K562 (cell line): ENCODE results near the gene ZFP64. TPM values are rescaled to one million over a fixed set of nuclear protein-coding genes. Genes with fewer than 3 reads are reported as not detected.
A peak's percentile ranks its signal among the peaks of the same experiment; 100 is the strongest.

Experiments used
- ARID1B ChIP-seq: fragments of 450-650 bp; IDR thresholded peaks from 2 replicates; pipeline ENCODE4 v1.6.1; 2016; ENCODE audit warnings: antibody characterized with exemption, mild to moderate bottlenecking, inconsistent platforms
- CREM ChIP-seq: IDR thresholded peaks from 2 replicates; pipeline ENCODE4 v1.6.1; 2014; ENCODE audit warnings: antibody characterized with exemption, low read depth
- ETV1 ChIP-seq: fragments of 450-650 bp; conservative IDR thresholded peaks from 2 replicates; pipeline ENCODE4 v1.6.1; 2016; ENCODE audit warnings: missing genetic modification characterization, control low read depth, low read depth, missing compliant biosample characterization
- EZH2 ChIP-seq: IDR thresholded peaks from 2 replicates; pipeline ENCODE4 v1.6.1; 2012; ENCODE audit warnings: low read depth, mild to moderate bottlenecking, inconsistent platforms, low read length, borderline replicate concordance
- GTF2E2 ChIP-seq: fragments of 200-800 bp; sonication (Bioruptor generic); IDR thresholded peaks from 2 replicates; pipeline ENCODE4 v1.6.1; 2016; ENCODE audit warnings: missing genetic modification characterization, missing compliant biosample characterization
- HMGN3 ChIP-seq: IDR thresholded peaks from 2 replicates; pipeline ENCODE4 v1.6.1; 2011; ENCODE audit warnings: borderline replicate concordance, low read depth, mild to moderate bottlenecking, mixed read lengths, low read length; ENCODE audit not compliant: insufficient read length; ENCODE audit errors: extremely low read depth
- KAT8 ChIP-seq: fragments of 450-650 bp; IDR thresholded peaks from 2 replicates; pipeline ENCODE4 v1.6.1; 2016; ENCODE audit warnings: low read depth, mild to moderate bottlenecking
- KLF1 ChIP-seq: fragments of 450-650 bp; IDR thresholded peaks from 2 replicates; pipeline ENCODE4 v1.6.1; 2016; ENCODE audit warnings: missing genetic modification characterization, missing compliant biosample characterization
- MNT ChIP-seq, 2 experiments: fragments of 450-650 bp; conservative IDR thresholded peaks; 2 replicates each; pipeline ENCODE4 v1.6.1; 2017; ENCODE audit warnings: mild to moderate bottlenecking in 2 of 2, moderate library complexity in 2 of 2
- NEUROD1 ChIP-seq: fragments of 150-350 bp; IDR thresholded peaks from 2 replicates; pipeline ENCODE4 v1.6.1; 2014; ENCODE audit warnings: borderline replicate concordance, low read length, low read depth; ENCODE audit not compliant: partially characterized antibody
- RNF2 ChIP-seq: sonication (generic); IDR thresholded peaks from 2 replicates; pipeline ENCODE4 v1.6.1; 2016
- SMARCA5 ChIP-seq: fragments of 450-650 bp; IDR thresholded peaks from 2 replicates; pipeline ENCODE4 v1.6.1; 2016
- SP2 ChIP-seq: IDR thresholded peaks from 2 replicates; pipeline ENCODE4 v1.6.1; 2011; ENCODE audit warnings: mild to moderate bottlenecking, low read depth, low read length, moderate library complexity; ENCODE audit not compliant: poor library complexity, severe bottlenecking; ENCODE audit errors: extremely low read depth
- SPI1 ChIP-seq: IDR thresholded peaks from 2 replicates; pipeline ENCODE4 v1.6.1; 2011; ENCODE audit warnings: low read depth, low read length, control low read depth, borderline replicate concordance
- TEAD1 ChIP-seq, 2 experiments: fragments of 450-650 bp in 1 of 2; sonication (generic) in 1 of 2; formaldehyde crosslinking; IDR thresholded peaks; 2 replicates each; pipeline versions ENCODE4 v1.4.0 to v1.8.0; 2020 to 2022; ENCODE audit warnings: mild to moderate bottlenecking in 2 of 2, missing genetic modification reagents in 1 of 2
- XRCC5 ChIP-seq: fragments of 200-400 bp; formaldehyde crosslinking; IDR thresholded peaks from 2 replicates; pipeline ENCODE4 v1.6.1; 2017; ENCODE audit warnings: low read depth, mild to moderate bottlenecking, low read length
- ZBTB8A ChIP-seq: fragments of 450-650 bp; IDR thresholded peaks from 2 replicates; pipeline ENCODE4 v1.6.1; 2018; ENCODE audit warnings: mild to moderate bottlenecking, moderate library complexity; ENCODE audit not compliant: partially characterized antibody
- ZC3H4 ChIP-seq: sonication (generic); formaldehyde crosslinking; IDR thresholded peaks from 2 replicates; pipeline ENCODE4 v1.9.0; 2021; ENCODE audit warnings: missing genetic modification reagents, borderline replicate concordance
- ZNF165 ChIP-seq: fragments of 250-450 bp; sonication (Bioruptor Pico); IDR thresholded peaks from 2 replicates; pipeline ENCODE4 v1.4.0; 2020; ENCODE audit warnings: borderline replicate concordance
- ZNF23 ChIP-seq: fragments of 250-450 bp; sonication (Bioruptor Pico); IDR thresholded peaks from 2 replicates; pipeline ENCODE4 v1.4.0; 2020; ENCODE audit warnings: mild to moderate bottlenecking
- ZNF699 ChIP-seq: fragments of 250-450 bp; sonication (Bioruptor Pico); IDR thresholded peaks from 2 replicates; pipeline ENCODE4 v1.8.0; 2021; ENCODE audit warnings: mild to moderate bottlenecking, moderate library complexity; ENCODE audit not compliant: insufficient replicate concordance
- polyA plus RNA-seq, 8 experiments: library from polyadenylated mRNA; depleted of rRNA in 4 of 8; stranded (reverse) in 5 of 8; unstranded in 3 of 8; fragments of >200 nt; fragmentation: Nextera tagmentation in 2 of 8; fragmentation: Illumina TruSeq in 1 of 8; extraction: Ambion mirVana in 2 of 8; extraction: Trizol in 1 of 8; gene quantifications; 2 replicates each; pipeline versions ENCODE4 v1.2.1 to v1.2.3, GENCODE V29; 2011 to 2014; ENCODE audit warnings: inconsistent platforms in 1 of 8, missing spikeins in 1 of 8
- total RNA-seq, 7 experiments: library from RNA; depleted of rRNA in 6 of 7; stranded (reverse); fragments of >200 nt in 6 of 7; fragmentation: Illumina TruSeq in 2 of 7; extraction: Trizol in 2 of 7; gene quantifications; 2 replicates each; pipeline versions ENCODE4 v1.2.1 to v1.2.3, GENCODE V29; 2011 to 2021; ENCODE audit warnings: low replicate concordance in 1 of 7
- TF ChIP-seq, protein P1 (sequence below): sonication (generic); IDR thresholded peaks from 2 replicates; pipeline ENCODE4 v1.6.1; 2016
- TF ChIP-seq, protein P2 (sequence below): fragments of 450-650 bp; formaldehyde crosslinking; IDR thresholded peaks from 2 replicates; pipeline ENCODE4 v1.4.0; 2020; ENCODE audit warnings: mild to moderate bottlenecking, moderate library complexity
- TF ChIP-seq, protein P3 (sequence below): fragments of 250-450 bp; sonication (Bioruptor Pico); IDR thresholded peaks from 2 replicates; pipeline ENCODE4 v1.5.0; 2021

Gene ZFP64
- total and polyA plus RNA-seq, 9 of the 15 experiments (the other 6 are each of a cell fraction or from before 2014, with no cell fraction given), result 1.4 to 13.4 (median 7.0) TPM

DNA sequence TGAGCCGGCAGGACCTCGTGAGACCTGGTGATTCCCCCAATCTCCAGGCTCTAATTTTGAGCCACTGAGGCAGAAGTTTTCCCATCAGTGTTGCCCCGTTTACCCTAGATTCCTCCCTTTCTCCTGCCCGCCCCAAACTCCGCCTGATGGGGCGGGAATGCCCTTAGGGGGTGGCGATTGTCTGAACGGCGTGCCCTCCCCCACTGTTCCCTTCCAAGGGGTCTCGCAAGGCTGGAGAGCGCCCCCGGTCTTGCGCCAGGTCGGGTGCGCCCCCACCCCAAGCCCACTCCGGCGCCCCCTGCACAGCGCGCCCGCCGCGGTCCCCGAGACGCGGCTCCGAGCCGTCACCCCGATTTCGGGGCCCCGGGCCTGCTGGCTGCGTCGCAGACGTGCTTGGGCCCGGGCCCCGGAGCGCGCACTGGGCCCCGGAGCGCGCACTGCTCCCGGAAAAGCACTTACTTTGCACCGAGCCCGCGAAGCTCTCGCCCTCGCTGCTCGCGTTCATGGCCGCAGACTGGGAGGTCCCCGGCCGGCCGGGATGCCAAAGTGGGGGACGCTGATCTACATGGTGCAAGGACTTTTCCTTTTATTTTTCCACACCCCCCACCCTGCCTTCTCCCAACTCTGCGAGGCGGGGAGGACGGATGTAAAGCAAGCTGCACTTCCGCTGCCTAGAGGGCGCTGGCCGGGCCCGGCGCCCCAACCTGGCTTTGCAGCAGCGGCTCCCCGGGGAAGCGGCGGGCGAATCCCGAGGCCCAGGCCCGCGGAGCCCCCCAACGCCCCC lies at the start of gene ZFP64 (continued):
- TF ChIP-seq SP2 (no peak), RNF2 (peak; percentile 47; the same call in 1 of the 2 replicates), ARID1B (no peak), ZNF23 (CRISPR knock-in tag) (no peak), GTF2E2 (tag) (peak; percentile 14; the same call in 1 of the 2 replicates), SMARCA5 (no peak), ZC3H4 (CRISPR knock-in tag) (no peak), NEUROD1 (peak; percentile 27), SPI1 (peak; percentile 80), EZH2 (no peak), ZNF165 (CRISPR knock-in tag) (no peak), ZNF699 (CRISPR knock-in tag) (no peak), ZBTB8A (no peak), MNT (conservative IDR thresholded peaks at IDR 0.05) (peak; percentile 58 to 61; a peak in 3 of 4 replicates), KAT8 (no peak), XRCC5 (0 out of 2 replicates have a peak, but pooled peaks have one; percentile 45), HMGN3 (peak; percentile 61), KLF1 (tag) (0 out of 2 replicates have a peak, but pooled peaks have one; percentile 36), CREM (no peak; the same call in 1 of the 2 replicates), ETV1 (tag) (peak; percentile 96), TEAD1 (CRISPR knock-in tag; IDR thresholded peaks at IDR 0.05) (peak in 1 of 2 experiments; percentile 29; a peak in 1 of 4 replicates)
- TF ChIP-seq, protein P1, sequence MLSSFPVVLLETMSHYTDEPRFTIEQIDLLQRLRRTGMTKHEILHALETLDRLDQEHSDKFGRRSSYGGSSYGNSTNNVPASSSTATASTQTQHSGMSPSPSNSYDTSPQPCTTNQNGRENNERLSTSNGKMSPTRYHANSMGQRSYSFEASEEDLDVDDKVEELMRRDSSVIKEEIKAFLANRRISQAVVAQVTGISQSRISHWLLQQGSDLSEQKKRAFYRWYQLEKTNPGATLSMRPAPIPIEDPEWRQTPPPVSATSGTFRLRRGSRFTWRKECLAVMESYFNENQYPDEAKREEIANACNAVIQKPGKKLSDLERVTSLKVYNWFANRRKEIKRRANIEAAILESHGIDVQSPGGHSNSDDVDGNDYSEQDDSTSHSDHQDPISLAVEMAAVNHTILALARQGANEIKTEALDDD, result no peak
- TF ChIP-seq, protein P2, sequence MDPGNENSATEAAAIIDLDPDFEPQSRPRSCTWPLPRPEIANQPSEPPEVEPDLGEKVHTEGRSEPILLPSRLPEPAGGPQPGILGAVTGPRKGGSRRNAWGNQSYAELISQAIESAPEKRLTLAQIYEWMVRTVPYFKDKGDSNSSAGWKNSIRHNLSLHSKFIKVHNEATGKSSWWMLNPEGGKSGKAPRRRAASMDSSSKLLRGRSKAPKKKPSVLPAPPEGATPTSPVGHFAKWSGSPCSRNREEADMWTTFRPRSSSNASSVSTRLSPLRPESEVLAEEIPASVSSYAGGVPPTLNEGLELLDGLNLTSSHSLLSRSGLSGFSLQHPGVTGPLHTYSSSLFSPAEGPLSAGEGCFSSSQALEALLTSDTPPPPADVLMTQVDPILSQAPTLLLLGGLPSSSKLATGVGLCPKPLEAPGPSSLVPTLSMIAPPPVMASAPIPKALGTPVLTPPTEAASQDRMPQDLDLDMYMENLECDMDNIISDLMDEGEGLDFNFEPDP, result no peak
- TF ChIP-seq, protein P3, sequence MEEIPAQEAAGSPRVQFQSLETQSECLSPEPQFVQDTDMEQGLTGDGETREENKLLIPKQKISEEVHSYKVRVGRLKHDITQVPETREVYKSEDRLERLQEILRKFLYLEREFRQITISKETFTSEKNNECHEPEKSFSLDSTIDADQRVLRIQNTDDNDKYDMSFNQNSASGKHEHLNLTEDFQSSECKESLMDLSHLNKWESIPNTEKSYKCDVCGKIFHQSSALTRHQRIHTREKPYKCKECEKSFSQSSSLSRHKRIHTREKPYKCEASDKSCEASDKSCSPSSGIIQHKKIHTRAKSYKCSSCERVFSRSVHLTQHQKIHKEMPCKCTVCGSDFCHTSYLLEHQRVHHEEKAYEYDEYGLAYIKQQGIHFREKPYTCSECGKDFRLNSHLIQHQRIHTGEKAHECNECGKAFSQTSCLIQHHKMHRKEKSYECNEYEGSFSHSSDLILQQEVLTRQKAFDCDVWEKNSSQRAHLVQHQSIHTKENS, result no peak
